ENCODE data around the gene ANKRD42. TPM values are rescaled to one million over a fixed set of nuclear protein-coding genes. Genes with fewer than 3 reads are reported as not detected.
A peak's percentile ranks its signal among the peaks of the same experiment; 100 is the strongest.

The ANKRD42 gene
- total RNA-seq (2014; rRNA removed; shearing (Covaris generic)) = 2.6 and 2.8 TPM in 2 replicates
- 5.8 and 6.0 TPM in 2 replicates for polyA plus RNA-seq (2015; cell fraction: cytosol; rRNA removed)
- polyA plus RNA-seq (2015; cell fraction: nucleus; rRNA removed) = 5.6 and 8.5 TPM in 2 replicates

DNA sequence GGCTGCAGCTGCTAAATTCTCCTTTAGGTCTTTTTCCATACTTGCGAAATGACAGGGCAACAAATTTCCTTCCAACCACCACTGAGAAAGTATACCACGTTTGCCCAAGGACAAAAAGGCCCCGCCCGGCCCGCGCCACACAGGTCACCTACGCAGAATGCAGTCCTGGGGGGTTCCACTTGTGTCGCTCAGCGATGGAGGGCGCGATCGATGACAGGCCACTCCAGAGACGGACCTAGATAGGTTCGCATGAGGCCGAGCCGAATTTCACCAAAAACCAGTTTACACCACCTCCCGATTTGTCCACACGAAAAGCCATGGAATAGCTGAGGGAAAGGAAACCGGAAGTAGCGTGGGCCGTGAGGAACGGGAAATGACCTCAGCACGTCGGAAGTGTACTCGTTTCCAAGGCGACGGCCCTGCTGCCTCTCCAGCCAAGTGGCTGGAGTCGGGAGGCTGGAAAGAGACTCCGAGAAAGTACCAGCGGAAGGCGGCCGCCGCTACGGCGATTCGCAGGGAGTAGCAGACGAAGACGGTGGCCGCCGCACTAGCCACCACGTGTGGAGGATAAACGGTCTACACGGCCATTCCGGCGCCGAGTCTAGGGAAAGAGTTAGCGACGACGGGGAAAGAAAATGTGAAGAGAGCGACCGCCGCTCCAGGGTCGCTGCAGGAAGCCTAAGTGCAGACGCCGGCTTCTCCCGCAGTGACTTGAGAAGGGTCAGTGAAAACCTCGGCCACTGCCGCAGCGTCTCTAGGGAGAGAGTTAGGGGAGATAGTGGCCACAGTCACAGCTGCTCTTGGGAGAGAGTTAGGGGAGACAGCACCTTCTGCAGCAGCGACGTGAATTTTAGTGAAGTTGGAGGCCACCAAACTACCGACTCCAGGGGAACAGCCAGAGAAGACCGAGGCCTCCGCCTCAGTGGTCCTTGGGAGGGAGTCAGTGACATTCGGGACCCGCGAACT lies at the start of gene ANKRD42:
ANKRD42 (plus strand) TSS at position 398 of the 966 bp plus-strand sequence. CDS start 959 bp downstream, outside the sequence.
- in situ Hi-C loops (cut with HindIII; ENCODE audit: low pct_unique_long_range_greater_than_20kb, low sequenced_read_pairs) = no loop called here
- peak; percentile 94 for DNase-seq (ENCODE audit: low read depth, low spot score)

DNA sequence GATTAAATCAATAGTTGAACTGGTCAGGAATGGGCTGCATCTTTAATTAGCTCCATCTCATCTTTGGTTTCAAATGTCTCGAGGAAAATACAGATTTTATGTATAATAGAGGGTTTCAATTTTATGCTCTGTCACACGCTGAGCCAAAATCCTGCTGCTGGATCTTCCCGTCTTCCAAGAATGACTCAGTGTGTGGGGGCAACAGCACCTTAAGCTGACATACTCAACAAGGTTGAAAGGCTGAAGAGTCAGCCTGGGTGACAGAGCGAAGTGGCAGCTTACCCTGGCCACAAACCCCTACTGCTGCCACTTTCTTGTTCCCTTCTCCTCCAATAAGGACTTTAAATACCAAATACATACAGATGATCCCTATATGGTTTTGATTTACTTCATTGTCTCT lies 45.6 kb upstream of the ANKRD42 start:
- in situ Hi-C loops (cut with HindIII; ENCODE audit: low pct_unique_long_range_greater_than_20kb, low sequenced_read_pairs) = no loop called here
- no peak for DNase-seq (ENCODE audit: low read depth, low spot score)

DNA sequence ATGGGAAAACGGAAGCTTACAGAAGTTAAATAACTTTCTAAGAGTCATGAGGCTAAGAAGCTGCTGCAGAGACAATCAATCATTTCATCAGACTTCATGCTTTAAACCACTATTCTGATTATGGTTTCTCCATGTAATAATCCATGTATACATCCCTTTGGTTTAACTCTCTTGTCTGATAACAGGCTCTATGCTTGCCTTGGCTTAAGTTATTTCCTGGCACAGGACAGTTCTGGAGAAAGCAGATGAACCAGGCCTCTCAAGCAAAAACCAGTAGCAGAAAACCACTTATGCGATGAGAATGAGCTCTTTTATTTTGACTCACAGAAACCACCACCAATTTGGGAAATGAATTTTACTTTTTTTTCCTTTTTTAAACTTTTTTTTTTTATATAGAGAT lies 43.1 kb upstream of the ANKRD42 start:
- peak; percentile 73 for DNase-seq (ENCODE audit: low read depth, low spot score)
- in situ Hi-C loops (cut with HindIII; ENCODE audit: low pct_unique_long_range_greater_than_20kb, low sequenced_read_pairs) = no loop called here

DNA sequence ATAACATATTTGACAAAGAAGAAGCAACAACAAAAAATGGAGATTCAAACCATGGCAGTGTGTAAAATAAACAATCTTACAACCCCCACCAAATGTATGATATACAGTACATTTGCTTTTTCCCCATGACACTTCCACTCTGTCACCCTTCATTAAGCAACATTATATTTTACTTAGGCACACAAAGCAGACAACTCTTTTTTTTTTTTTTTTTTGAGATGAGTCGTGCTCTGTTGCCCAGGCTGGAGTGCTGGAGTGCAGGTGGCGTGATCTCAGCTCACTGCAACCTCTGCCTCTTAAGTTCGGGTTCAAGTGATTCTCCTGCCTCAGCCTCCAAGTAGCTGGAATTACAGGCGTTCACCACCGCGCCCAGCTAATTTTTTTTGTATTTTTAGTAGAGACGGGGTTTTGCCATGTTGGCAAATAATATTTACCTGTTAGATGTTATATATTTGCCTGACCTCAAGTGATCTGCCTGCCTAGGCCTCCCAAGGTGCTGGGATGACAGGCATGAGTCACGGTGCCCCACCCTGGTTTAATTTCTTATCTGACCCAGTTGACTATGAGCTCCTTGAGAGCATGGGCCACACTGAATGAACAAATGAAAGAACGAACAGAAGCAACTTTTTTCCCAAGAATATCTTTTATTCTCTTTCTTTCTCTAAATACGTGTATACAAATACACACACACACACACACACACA lies 42.1 kb upstream of the ANKRD42 start:
- in situ Hi-C loops (cut with HindIII; ENCODE audit: low pct_unique_long_range_greater_than_20kb, low sequenced_read_pairs) = no loop called here

DNA sequence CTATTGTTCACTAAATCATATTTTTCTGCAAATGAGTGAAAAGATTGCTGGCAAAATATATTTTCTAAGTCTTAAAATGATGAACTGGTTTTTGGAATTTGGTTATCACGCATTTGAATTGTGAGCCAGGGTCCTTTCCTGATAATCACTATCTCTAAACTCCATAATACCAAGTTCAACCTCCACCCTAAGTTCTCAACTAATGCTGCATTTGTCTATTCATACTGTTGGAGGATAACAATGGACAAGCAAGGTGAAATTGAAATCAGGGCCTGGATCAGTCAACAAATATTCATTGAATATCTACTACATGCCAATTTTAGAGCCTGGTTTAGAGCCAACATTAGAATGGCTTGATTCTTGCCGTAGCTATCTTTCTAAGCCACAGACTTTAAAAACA lies 41.2 kb upstream of the ANKRD42 start:
- in situ Hi-C loops (cut with HindIII; ENCODE audit: low pct_unique_long_range_greater_than_20kb, low sequenced_read_pairs) = no loop called here
- no peak for DNase-seq (ENCODE audit: low read depth, low spot score)

More for the DNA sequence above, 42.1 kb upstream of the ANKRD42 start:
- DNase-seq (ENCODE audit: low read depth, low spot score) = no peak

DNA sequence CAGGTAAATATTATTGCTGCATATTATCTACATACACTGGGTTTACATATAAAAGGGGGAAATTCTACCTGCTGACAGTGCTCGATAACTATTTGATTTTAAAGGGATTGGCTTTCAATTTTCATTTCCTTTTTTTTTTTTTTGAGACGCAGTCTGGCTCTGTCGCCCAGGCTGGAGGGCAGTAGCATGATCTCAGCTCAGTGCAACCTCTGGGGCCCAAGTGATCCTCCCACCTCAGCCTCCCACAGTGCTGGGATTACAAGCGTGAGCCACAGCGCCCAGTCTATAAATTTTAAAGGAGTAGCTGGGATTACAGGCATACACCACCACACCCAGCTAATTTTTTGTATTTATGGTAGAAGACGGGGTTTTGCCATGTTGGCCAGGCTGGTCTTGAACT lies 39.7 kb upstream of the ANKRD42 start:
- in situ Hi-C loops (cut with HindIII; ENCODE audit: low pct_unique_long_range_greater_than_20kb, low sequenced_read_pairs) = no loop called here
- no peak for DNase-seq (ENCODE audit: low read depth, low spot score)

DNA sequence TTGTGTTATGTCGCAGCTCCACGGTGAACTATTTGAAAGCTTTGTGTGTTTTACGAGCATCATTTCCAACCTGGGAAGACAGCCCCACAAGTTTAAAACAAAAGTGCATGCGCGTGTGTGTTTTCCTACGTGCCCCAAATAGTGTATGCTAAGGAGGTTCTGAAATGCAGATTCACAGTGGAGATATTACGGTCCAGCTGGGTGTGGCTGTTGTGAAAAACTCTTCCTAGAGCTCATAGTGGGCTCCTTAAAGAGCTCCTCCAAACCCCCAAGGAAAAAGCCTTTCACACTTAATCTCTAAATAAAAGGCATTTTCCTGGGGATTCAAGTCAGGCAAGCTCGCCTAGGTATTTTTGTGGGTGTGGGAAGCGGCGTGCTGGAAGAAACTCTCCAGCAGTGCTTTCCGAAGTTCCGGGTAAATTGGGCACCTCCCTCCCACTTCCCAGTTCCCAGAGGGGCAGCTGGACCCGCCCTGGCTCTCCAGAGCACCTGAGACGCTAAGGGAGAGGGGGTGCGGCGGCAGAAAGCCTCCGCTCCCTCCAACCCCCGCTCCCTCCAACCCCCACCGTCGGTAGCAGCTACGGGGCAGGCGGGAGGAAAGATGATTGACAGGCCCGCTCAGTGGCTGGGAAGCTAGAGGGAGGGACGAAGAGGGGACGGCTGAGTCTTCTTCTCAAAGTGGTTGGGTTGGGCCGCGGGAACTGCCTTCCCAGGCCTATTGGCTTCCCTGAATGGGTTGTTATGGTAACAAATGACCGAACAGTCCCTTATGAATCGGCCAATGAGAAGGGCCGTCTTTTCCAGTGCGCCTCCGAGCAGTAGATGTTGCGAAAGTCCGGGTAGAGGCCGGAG lies 37.1 kb upstream of the ANKRD42 start:
- in situ Hi-C loops (cut with HindIII; ENCODE audit: low pct_unique_long_range_greater_than_20kb, low sequenced_read_pairs) = no loop called here
- DNase-seq (ENCODE audit: low read depth, low spot score) = peak; percentile 99

DNA sequence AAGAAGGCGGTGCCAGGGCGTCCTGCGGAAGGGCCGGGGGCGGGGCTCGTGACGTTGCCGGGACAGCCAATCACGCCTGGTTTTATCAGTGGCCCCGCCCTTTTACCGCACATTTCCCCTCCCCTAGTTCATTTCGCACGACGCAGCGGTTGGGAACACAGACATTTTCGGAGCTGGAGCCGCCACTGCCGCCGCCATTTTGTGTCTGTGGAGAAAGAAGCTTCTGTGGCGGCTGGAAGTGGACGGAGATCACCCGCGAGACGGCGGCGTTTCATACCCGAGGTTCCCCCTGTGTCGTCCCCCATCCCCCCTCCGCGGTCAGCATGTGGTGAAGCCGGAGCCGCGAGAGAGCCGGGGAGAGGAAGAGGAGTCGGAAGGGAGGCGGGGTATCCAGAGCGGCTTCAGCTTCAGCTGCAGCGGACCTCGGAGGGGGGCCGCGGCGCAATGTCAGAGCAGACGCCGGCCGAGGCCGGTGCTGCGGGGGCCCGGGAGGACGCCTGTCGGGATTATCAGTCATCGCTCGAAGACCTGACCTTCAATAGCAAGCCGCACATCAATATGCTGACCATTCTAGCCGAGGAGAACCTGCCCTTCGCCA lies 36.4 kb upstream of the ANKRD42 start, which contains the start of gene PCF11:
PCF11 (plus strand) TSS at position 136 of the 598 bp plus-strand sequence; CDS start at position 445, 309 bp downstream.
- DNase-seq (ENCODE audit: low read depth, low spot score) = no peak
- in situ Hi-C loops (cut with HindIII; ENCODE audit: low pct_unique_long_range_greater_than_20kb, low sequenced_read_pairs) = no loop called here

DNA sequence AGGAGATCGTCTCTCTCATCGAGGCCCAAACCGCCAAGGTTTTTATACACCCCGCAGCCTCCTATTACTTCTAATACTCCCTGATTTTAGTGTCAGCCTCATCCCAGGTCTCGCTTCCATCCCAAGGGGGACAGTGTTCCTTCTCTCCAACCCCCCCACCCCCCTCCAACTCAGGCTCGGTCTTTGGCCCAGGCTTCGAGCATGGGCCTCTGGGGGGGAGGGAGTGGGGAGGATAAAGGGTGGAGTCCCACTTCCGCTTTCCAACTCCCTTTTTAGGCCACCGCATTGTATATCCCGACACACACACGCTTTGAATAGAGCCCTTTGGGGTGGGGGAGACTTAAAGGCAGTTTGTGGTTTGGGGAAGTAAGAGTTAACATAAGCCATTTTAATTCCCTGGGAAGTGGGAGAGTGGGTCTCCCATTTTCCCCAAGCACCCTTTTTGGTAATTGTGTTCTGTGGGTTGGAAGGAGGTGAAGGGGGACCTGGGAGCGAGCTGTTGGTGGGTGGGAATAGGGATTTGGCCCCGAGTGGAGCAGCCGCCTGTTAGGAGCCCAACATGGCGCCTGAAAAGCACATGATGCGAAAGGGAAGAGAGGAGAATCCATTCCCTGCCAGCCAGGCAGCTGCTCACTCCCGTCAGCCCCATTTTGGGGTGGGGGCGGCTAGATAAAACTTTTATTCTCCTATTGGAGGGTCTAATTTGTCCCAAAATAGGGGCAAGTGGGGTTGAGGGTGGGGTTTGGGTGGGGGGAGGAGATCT lies 35.7 kb upstream of the ANKRD42 start:
- DNase-seq (ENCODE audit: low read depth, low spot score) = peak; percentile 63
- in situ Hi-C loops (cut with HindIII; ENCODE audit: low pct_unique_long_range_greater_than_20kb, low sequenced_read_pairs) = no loop called here

DNA sequence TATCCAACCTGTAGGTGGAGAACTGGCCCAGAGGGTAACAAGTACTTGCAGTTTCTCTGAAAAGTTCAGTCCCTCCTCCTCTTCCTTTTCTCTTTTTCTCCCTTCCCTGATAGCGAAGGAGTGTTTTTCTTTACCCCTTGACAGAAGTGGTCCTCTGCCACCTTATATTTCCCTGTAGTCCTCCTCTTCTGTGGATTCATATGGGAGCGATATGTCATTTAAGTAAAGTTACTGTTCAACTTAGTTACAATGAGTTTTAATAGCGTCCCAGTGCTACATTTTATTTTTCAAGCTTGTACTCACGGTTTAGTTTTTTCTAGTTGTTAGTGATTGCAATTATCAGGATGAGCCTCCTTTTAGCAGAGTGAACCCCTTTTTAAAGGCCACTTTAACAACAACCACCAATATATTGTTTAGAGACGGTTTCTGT lies 35.1 kb upstream of the ANKRD42 start:
- in situ Hi-C loops (cut with HindIII; ENCODE audit: low pct_unique_long_range_greater_than_20kb, low sequenced_read_pairs) = no loop called here
- DNase-seq (ENCODE audit: low read depth, low spot score) = no peak

DNA sequence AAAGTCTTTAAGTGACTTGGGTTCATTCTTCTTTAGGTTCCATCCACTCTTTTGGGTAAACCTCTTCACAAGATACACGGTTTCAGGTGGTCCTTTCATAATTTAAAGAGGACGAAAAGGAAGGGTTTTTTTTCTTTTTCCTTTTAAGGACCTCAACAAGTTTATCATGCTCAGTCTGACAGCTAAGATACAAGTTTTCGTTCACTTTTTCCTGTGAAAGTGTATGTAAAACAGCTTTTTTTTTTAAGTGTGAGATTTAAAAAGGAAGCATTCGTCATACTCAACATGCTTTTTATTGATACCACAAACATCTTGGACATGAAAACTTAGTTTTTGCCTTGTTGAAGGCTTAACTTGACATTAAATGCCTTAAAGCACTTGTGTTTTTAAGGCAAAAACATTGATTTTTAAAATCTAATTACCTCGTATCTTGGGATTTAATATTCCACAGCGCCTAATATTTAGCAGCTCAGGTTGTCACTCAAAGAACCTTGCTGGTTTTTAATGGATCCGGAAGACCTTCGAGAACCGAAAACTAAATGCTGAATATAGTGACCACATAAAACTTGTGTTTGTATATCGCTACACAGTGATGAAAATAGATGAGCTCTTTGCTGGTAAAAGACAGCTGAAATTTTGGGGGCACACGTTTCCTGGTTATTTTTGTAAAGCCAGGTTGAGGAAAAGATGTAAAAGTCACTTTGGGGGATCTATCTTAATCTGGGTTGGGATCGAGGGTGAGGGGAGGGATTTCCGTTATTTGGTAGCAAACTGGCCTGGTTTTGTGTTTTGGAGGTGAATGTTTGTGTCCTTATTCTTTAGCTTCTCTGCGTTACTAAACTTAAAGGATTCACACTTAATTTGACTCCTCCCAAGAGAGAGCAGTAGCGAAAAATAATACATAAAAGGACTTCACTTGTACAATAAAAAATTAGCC lies 34.3 kb upstream of the ANKRD42 start:
- in situ Hi-C loops (cut with HindIII; ENCODE audit: low pct_unique_long_range_greater_than_20kb, low sequenced_read_pairs) = no loop called here
- DNase-seq (ENCODE audit: low read depth, low spot score) = no peak

DNA sequence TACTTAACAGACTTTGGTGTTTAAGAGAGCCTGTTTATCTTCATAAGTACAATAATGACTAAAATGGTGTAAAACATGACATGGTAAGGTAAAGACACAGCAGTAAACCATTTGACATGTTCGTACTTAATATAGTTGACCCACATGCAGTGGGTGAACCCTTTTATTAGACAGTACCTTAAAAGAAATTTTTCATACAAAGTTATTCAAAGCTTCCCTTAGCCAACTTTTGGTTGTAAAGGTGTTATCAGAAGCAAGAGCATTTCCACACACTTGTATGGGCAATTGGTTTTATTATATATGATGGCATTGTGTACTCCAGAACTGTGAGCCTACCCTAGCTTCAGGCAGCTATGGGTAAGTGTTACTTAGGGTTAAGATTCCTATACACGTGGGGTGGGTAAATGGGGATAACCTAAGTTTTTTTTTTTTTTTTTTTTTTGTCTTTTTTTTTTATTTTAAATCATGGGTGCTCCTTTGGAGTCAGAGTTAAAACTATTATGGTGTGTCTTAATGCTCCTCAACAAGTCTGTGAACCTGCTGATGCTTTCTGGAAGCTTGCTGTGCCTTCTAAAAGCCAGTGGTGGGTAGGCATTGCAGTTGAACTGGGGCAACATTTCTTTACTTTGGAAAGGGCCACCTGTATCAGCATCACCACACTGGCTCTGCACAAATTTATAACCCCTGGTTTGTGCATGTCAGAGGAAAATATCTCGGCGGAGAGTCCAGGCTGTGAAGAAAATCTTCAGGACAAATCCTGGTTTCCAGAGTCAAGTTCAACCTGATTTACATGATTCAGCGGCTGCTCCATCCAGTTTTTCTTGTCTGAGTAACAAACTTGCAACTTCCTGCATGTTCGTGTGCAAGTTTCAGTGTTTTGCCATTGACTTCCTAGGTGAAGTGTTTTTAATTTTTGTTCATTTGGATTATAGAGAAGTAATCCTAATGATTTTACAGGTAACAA lies 33.3 kb upstream of the ANKRD42 start:
- no peak for DNase-seq (ENCODE audit: low read depth, low spot score)
- in situ Hi-C loops (cut with HindIII; ENCODE audit: low pct_unique_long_range_greater_than_20kb, low sequenced_read_pairs) = no loop called here

DNA sequence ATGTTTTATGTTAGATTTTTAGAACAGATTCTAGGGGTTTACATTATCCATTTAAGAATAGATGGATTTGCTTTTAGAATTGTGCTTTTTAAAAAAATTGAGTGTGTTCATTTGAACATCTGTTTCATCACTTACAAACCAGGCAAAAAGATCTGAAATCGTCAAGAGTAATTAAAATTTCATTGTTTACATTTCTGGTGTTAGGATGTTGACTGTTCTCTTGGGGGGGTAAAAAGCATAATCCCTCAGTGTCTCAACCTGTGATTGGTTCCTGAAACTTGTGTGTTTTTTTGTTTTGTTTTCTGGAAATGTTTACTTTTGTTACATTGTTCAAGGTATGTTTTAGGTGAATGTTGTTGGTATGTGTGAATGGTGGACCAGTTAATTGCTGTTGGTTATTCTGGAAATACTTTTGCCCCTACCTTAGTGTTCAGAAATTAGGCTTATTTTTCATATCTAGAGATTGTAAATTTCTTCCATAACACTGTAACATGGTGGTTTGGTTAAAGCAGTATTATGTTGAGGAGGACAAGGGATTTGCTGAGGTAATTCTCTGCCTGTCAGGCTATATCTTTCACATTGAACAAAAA lies 31.8 kb upstream of the ANKRD42 start:
- DNase-seq (ENCODE audit: low read depth, low spot score) = no peak
- in situ Hi-C loops (cut with HindIII; ENCODE audit: low pct_unique_long_range_greater_than_20kb, low sequenced_read_pairs) = no loop called here

DNA sequence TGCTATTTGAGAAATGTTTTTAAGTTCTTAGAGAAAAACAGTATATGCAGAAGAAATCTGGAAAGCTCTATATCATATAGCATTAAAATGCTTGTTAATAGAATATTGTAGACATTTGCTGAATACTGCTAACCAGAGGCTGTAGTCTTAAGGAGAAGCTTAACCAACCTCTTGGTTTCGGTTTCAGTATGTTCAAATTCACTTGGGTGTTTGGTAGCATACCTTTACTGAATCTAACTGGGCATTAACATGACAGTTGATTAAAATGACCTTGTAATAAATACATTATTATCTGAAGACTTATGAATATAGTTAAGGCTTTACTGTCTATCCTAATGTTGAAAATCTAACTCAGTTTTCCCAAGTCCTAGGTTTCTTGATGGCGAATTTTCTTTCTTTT lies 31.1 kb upstream of the ANKRD42 start:
- DNase-seq (ENCODE audit: low read depth, low spot score) = no peak
- in situ Hi-C loops (cut with HindIII; ENCODE audit: low pct_unique_long_range_greater_than_20kb, low sequenced_read_pairs) = no loop called here

Measured in SK-MEL-5 (cell line).